Activated T-cell treated with anti-CD3 and anti-CD28 coated beads, Interleukin-2, amount 50 U/mL, for 4 hours (primary cell): ENCODE data around the gene ENHO. TPM values are rescaled to one million over a fixed set of nuclear protein-coding genes. Genes with fewer than 3 reads are reported as not detected.
"Not testable (repeated sequence)": the region's sequence is repeated elsewhere in the genome, so short reads cannot be mapped to it uniquely, and the experiment has no call there.

Source experiments
- ATAC-seq, 2 donors: fragments of 200-7000 bp; cut with Tn5 transposase; one replicate each; pipeline ENCODE4 v1.10.0; 2021
- DNase-seq: peaks from one replicate; pipeline ENCODE4 v3.0.0-alpha.2; 2020
- H3K27me3 Mint-ChIP-seq: one replicate; pipeline ENCODE4 v1.8.0; 2021; ENCODE audit warnings: low read depth, mixed read lengths
- H3K36me3 Mint-ChIP-seq: one replicate; pipeline ENCODE4 v1.8.0; 2022; ENCODE audit warnings: mixed read lengths; ENCODE audit not compliant: insufficient read depth
- H3K4me1 Mint-ChIP-seq: one replicate; pipeline ENCODE4 v1.8.0; 2021; ENCODE audit warnings: low read depth, mixed read lengths
- H3K4me3 Mint-ChIP-seq: one replicate; pipeline ENCODE4 v1.8.0; 2021; ENCODE audit warnings: mild to moderate bottlenecking, moderate library complexity, mixed read lengths
- H3K9me3 Mint-ChIP-seq: one replicate; pipeline ENCODE4 v1.8.0; 2021; ENCODE audit warnings: mixed read lengths
- total RNA-seq, 3 donors: library from RNA; stranded (reverse); gene quantifications; one replicate each; pipeline ENCODE4 v1.2.1, GENCODE V29; 2021

ENHO gene
- total RNA-seq, 3 donors from 2014 or later, result not detected

- peaks cover 10% of the 10 kb centered on the region for H3K27me3 Mint-ChIP-seq
- H3K4me1 Mint-ChIP-seq, result peaks cover 7% of the 10 kb centered on the region
- no peak overlapping the region for H3K4me3 Mint-ChIP-seq
- ATAC-seq (no peak), DNase-seq (no peak)
- H3K36me3 Mint-ChIP-seq, result no peaks in the 10 kb centered on the region
- no peaks in the 10 kb centered on the region for H3K9me3 Mint-ChIP-seq
These were observed 21.4 kb downstream of the ENHO start for GRCh38 chr9:34501372-34501771.

- no peaks in the 10 kb centered on the region for H3K36me3 Mint-ChIP-seq
- H3K4me3 Mint-ChIP-seq, result no peak overlapping the region
- H3K9me3 Mint-ChIP-seq, result no peaks in the 10 kb centered on the region
- H3K4me1 Mint-ChIP-seq, result peaks cover 7% of the 10 kb centered on the region
- ATAC-seq (peak; percentile 95 to 97), DNase-seq (peak; percentile 74)
- H3K27me3 Mint-ChIP-seq, result peaks cover 10% of the 10 kb centered on the region
These were observed 22.0 kb downstream of the ENHO start for GRCh38 chr9:34500623-34501267.

- H3K9me3 Mint-ChIP-seq, result no peaks in the 10 kb centered on the region
- ATAC-seq (no peak), DNase-seq (no peak)
- peaks cover 7% of the 10 kb centered on the region for H3K4me1 Mint-ChIP-seq
- no peak overlapping the region for H3K4me3 Mint-ChIP-seq
- H3K27me3 Mint-ChIP-seq, result peaks cover 10% of the 10 kb centered on the region
- no peaks in the 10 kb centered on the region for H3K36me3 Mint-ChIP-seq
These were observed 23.7 kb downstream of the ENHO start for GRCh38 chr9:34499076-34499475.

DNA sequence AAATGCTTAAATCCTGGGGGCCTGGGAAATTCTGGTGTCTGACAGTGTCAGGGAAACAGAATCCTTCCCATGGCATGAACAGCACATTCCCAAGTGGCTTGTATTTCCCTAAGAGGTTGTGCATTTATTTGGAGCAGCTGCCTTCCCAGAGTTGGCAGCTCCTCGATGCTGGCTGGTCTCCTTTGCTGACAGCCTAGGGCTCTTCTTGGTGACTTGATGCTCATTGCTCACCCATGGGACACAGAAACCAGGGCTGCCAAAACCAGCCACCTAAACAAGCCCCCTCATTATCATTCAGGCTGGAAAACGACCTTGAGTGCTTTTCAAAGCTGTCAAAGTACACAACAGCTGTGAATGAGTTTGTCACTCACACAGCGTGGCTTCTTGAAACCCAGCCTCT is 24.2 kb downstream of the ENHO start:
- Mint-ChIP-seq H3K9me3 (no peaks in the 10 kb centered on the region), H3K27me3 (peaks cover 12% of the 10 kb centered on the region), H3K4me3 (no peak overlapping the region), H3K36me3 (no peaks in the 10 kb centered on the region), H3K4me1 (peaks cover 7% of the 10 kb centered on the region)
- ATAC-seq (no peak), DNase-seq (no peak)

- DNase-seq (no peak), ATAC-seq (no peak)
- H3K27me3 Mint-ChIP-seq, result peaks cover 15% of the 10 kb centered on the region
- no peak overlapping the region for H3K4me3 Mint-ChIP-seq
- no peaks in the 10 kb centered on the region for H3K9me3 Mint-ChIP-seq
- H3K36me3 Mint-ChIP-seq, result no peaks in the 10 kb centered on the region
- peaks cover 7% of the 10 kb centered on the region for H3K4me1 Mint-ChIP-seq
These were observed 26.6 kb downstream of the ENHO start for GRCh38 chr9:34496149-34496712.

DNA sequence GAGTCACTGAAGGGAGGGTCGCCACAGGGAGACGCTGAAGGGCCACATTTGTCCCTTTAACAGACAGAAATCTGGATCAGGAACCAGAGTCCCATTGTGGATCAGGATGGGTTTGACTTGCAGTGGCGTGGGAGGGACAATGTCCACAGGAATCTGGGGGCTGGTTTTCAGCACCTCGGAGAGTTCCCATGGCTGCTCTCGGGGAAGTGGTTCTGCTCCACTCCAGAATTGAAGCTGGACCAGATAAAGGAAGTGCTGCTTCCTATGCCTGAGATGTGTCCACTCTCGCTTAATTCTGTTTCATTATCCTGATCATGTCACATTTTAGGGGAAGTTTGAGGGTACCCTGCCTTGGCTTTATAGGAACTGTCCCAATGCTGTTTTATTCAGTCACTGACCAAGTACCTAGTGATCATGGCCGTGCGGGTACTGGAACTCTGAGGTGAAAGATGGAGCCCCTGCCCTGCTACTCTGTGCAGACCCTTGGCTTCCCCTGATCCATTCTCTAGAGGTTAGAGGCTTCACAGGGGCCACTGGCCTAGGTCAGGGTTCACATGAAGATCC is 28.7 kb downstream of the ENHO start:
- DNase-seq, result no peak
- no peak for ATAC-seq
- Mint-ChIP-seq H3K27me3 (peaks cover 14% of the 10 kb centered on the region), H3K4me3 (no peak overlapping the region), H3K4me1 (no peaks in the 10 kb centered on the region), H3K9me3 (no peaks in the 10 kb centered on the region), H3K36me3 (no peaks in the 10 kb centered on the region)

GRCh38 chr9:34492051-34492450 is 30.7 kb downstream of the ENHO start:
- Mint-ChIP-seq H3K36me3 (no peaks in the 10 kb centered on the region), H3K4me3 (no peak overlapping the region), H3K9me3 (no peaks in the 10 kb centered on the region), H3K4me1 (no peaks in the 10 kb centered on the region), H3K27me3 (peaks cover 26% of the 10 kb centered on the region)
- ATAC-seq (no peak), DNase-seq (no peak)

GRCh38 chr9:34491596-34491995 is 31.2 kb downstream of the ENHO start:
- peaks cover 26% of the 10 kb centered on the region for H3K27me3 Mint-ChIP-seq
- H3K36me3 Mint-ChIP-seq, result no peaks in the 10 kb centered on the region
- ATAC-seq, result no peak
- DNase-seq, result no peak
- H3K4me1 Mint-ChIP-seq, result no peaks in the 10 kb centered on the region
- H3K9me3 Mint-ChIP-seq, result no peaks in the 10 kb centered on the region
- H3K4me3 Mint-ChIP-seq, result no peak overlapping the region

DNA sequence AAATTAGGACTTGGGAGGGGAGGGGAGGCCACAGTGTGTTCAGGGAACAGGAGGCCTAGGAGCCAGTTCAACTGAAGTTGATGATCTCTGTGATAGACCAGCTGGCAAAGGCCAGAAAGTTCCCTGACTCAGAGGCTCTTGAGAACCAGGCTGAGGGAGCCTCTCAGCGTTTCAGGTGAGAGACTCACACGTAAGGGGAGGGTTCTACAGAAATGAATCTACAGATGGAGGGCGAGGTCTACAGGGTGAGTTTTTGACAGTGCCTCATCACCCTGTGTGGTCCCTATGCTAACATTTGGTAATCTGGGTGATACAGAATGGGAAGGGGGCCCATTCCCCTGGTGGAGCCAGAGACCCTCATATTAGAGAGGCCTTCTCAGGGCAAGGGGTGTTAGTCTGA is 32.0 kb downstream of the ENHO start:
- ATAC-seq, result peak in 1 of 2 donors; percentile 30
- peaks cover 26% of the 10 kb centered on the region for H3K27me3 Mint-ChIP-seq

GRCh38 chr9:34490360-34490759 is 32.4 kb downstream of the ENHO start:
- H3K4me3 Mint-ChIP-seq, result no peak overlapping the region
- DNase-seq (no peak), ATAC-seq (no peak)
- H3K4me1 Mint-ChIP-seq, result no peaks in the 10 kb centered on the region
- H3K27me3 Mint-ChIP-seq, result peaks cover 26% of the 10 kb centered on the region
- no peaks in the 10 kb centered on the region for H3K9me3 Mint-ChIP-seq
- H3K36me3 Mint-ChIP-seq, result no peaks in the 10 kb centered on the region

More for the DNA sequence above, 32.0 kb downstream of the ENHO start:
- H3K9me3 Mint-ChIP-seq, result no peaks in the 10 kb centered on the region
- H3K4me3 Mint-ChIP-seq, result no peak overlapping the region
- DNase-seq, result no peak
- H3K36me3 Mint-ChIP-seq, result no peaks in the 10 kb centered on the region
- no peaks in the 10 kb centered on the region for H3K4me1 Mint-ChIP-seq

DNA sequence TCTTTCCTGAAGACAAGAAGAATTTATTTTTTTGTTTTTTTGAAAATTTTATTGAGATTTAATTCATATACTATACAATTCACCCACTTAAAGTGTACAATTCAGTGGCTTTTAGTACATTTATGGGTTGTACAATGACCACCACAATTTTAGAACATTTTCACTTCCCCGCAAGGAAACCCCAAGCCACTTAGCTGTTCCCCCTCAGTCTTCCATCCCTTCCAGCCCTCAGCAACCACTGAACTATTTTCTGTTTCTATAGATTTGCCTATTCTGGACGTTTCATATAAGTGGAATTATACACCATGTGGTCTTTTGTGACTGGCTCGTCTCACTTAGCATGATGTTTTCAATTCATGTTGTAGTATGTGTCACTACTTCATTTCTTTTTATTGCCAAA is 36.2 kb downstream of the ENHO start:
- H3K4me3 Mint-ChIP-seq, result no peak overlapping the region
- no peaks in the 10 kb centered on the region for H3K36me3 Mint-ChIP-seq
- no peaks in the 10 kb centered on the region for H3K9me3 Mint-ChIP-seq
- ATAC-seq, result no peak
- peaks cover 24% of the 10 kb centered on the region for H3K27me3 Mint-ChIP-seq
- H3K4me1 Mint-ChIP-seq, result no peaks in the 10 kb centered on the region
- DNase-seq, result no peak

DNA sequence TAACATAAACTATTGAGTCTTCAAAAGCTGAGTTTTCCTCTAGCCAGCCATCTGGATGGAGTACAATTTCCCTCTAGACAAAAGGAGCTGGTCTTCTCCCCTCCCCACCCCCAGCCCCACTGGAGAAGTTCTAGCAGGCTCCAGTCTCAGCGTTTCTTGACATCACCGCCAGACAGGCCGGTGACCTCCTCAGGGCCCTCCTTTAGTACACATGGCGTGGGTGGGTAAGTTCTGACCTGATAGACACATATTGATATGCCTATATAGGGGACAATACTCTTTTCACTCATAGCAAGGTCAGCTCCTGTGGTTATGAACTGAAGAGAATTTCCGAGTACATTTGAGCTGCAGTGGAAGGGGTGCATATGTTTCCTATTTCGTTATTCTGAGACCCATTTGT is 37.0 kb downstream of the ENHO start:
- peaks cover 22% of the 10 kb centered on the region for H3K27me3 Mint-ChIP-seq
- no peak for ATAC-seq

DNA sequence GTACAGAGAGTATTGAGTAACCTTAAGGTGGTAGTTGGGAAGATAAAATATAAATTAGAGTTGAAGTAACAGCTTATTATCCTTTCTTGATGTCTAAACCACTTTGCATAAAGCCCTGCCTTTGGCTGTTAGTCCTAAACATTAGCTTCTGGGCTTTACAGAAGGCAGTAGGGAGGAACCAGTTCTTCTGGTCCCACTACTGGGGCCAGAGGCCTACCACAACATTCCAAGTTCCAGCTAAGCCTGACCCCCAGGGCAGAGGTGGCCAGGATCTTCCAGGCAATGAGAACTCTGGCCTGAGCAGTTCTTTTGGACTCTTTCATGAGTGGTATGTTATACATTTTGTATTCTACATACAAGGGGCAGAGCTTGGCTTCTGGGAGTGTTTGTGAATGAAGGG is 38.1 kb downstream of the ENHO start:
- Mint-ChIP-seq H3K4me3 (no peak overlapping the region), H3K36me3 (no peaks in the 10 kb centered on the region), H3K4me1 (no peaks in the 10 kb centered on the region), H3K9me3 (no peaks in the 10 kb centered on the region), H3K27me3 (peaks cover 27% of the 10 kb centered on the region)
- ATAC-seq (no peak), DNase-seq (no peak)

More for the DNA sequence above, 37.0 kb downstream of the ENHO start:
- Mint-ChIP-seq H3K36me3 (no peaks in the 10 kb centered on the region), H3K9me3 (no peaks in the 10 kb centered on the region), H3K4me1 (no peaks in the 10 kb centered on the region), H3K4me3 (no peak overlapping the region)
- DNase-seq, result no peak

DNA sequence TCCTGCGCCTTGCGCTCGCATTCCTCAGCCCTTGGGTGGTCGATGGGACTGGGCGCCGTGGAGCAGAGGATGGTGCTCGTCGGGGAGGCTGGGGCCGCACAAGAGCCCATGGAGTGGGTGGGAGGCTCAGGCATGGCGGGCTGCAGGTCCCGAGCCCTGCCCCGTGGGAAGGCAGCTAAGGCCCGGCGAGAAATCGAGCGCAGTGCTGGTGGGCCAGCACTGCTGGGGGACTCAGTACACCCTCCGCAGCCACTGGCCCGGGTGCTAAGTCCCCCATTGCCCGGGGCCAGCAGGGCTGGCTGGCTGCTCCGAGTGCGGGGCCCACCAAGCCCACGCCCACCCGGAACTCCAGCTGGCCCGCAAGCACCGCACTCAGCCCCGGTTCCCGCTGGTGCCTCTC is 40.0 kb downstream of the ENHO start:
- H3K27me3 Mint-ChIP-seq, result peaks cover 13% of the 10 kb centered on the region
- not testable (repeated sequence) for H3K4me3 Mint-ChIP-seq, H3K9me3 Mint-ChIP-seq, DNase-seq, H3K4me1 Mint-ChIP-seq, H3K36me3 Mint-ChIP-seq, ATAC-seq

GRCh38 chr9:34481620-34482019 is 41.2 kb downstream of the ENHO start:
- DNase-seq, ATAC-seq, H3K4me1 Mint-ChIP-seq, H3K36me3 Mint-ChIP-seq, H3K4me3 Mint-ChIP-seq, H3K9me3 Mint-ChIP-seq: not testable (repeated sequence)
- peaks cover 11% of the 10 kb centered on the region for H3K27me3 Mint-ChIP-seq
